OCI-LY3 (cell line): ENCODE data around the gene PRR35.

Source experiments
- H2AFZ ChIP-seq: fragments of 200-600, 300-600 bp; shearing (Covaris generic); 2 replicates; pipeline ENCODE4 v1.6.0; 2014; ENCODE audit warnings: antibody characterized with exemption, low read depth, low read length
- H3K27ac ChIP-seq: fragments of 200-600, 300-600 bp; sonication (generic); 2 replicates; pipeline ENCODE4 v1.5.1; 2014; ENCODE audit warnings: mild to moderate bottlenecking, low read length, moderate library complexity, mixed read lengths
- H3K27me3 ChIP-seq: fragments of 200-600, 300-600 bp; sonication (generic); 2 replicates; pipeline ENCODE4 v1.6.1; 2014; ENCODE audit warnings: low read depth, low read length, mixed read lengths
- H3K36me3 ChIP-seq: fragments of 200-600, 300-600 bp; sonication (generic); replicated peaks from 2 replicates; pipeline ENCODE3; 2014; ENCODE audit warnings: low read depth, low read length, mixed read lengths
- H3K4me1 ChIP-seq: fragments of 300-600, 200-600 bp; sonication (generic); 2 replicates; pipeline ENCODE4 v1.6.1; 2014; ENCODE audit warnings: low read length, mixed read lengths
- H3K4me2 ChIP-seq: fragments of 200-600, 300-600 bp; sonication (generic); 2 replicates; pipeline ENCODE4 v1.6.1; 2014; ENCODE audit warnings: low read length, mixed read lengths
- H3K4me3 ChIP-seq: fragments of 300-600, 200-600 bp; sonication (generic); 2 replicates; pipeline ENCODE4 v1.5.1; 2014; ENCODE audit warnings: antibody characterized with exemption, mild to moderate bottlenecking, low read length, moderate library complexity
- H3K79me2 ChIP-seq: fragments of 300-600, 200-600 bp; shearing (Covaris generic); 2 replicates; pipeline ENCODE4 v1.6.1; 2014; ENCODE audit warnings: mild to moderate bottlenecking, low read length, mixed read lengths
- H3K9ac ChIP-seq: fragments of 300-600, 200-600 bp; shearing (Covaris generic); 2 replicates; pipeline ENCODE4 v1.6.0; 2014; ENCODE audit warnings: mild to moderate bottlenecking, low read length, moderate library complexity
- H3K9me3 ChIP-seq: fragments of 200-600, 300-600 bp; shearing (Covaris generic); 2 replicates; pipeline ENCODE4 v1.6.1; 2014; ENCODE audit warnings: low read length, mixed read lengths; ENCODE audit not compliant: insufficient read depth
- H4K20me1 ChIP-seq: fragments of 200-600, 300-600 bp; sonication (generic); 2 replicates; pipeline ENCODE4 v1.6.1; 2016; ENCODE audit warnings: low read length, mixed read lengths; ENCODE audit not compliant: insufficient read depth
- CTCF ChIP-seq: fragments of 200-600, 300-600 bp; sonication (generic); IDR thresholded peaks from 2 replicates; pipeline ENCODE4 v1.5.1; 2014; ENCODE audit warnings: antibody characterized with exemption, low read length, low read depth
- EZH2phosphoT487 ChIP-seq: fragments of 200-600 bp; shearing (Covaris generic); IDR thresholded peaks from 2 replicates; pipeline ENCODE4 v1.6.1; 2018; ENCODE audit warnings: antibody characterized with exemption, mixed run types, low read depth

Gene PRR35

GRCh38 chr16:592518-593306, 32.5 kb downstream of the PRR35 start:
- Histone ChIP-seq H3K27ac (no peak overlapping the region), H2AFZ (no peak overlapping the region), H3K4me2 (no peak overlapping the region), H3K4me3 (no peak overlapping the region), H4K20me1 (peaks cover 12% of the 10 kb centered on the region; the same call in 1 of the 2 replicates), H3K4me1 (peaks cover 9% of the 10 kb centered on the region), H3K9me3 (no peaks in the 10 kb centered on the region), H3K36me3 (no peaks in the 10 kb centered on the region), H3K27me3 (no peaks in the 10 kb centered on the region), H3K79me2 (peaks cover 19% of the 10 kb centered on the region), H3K9ac (no peak overlapping the region)
- TF ChIP-seq CTCF = no peak
- TF ChIP-seq EZH2phosphoT487 = no peak

GRCh38 chr16:593406-593805, 33.2 kb downstream of the PRR35 start:
- TF ChIP-seq EZH2phosphoT487 (no peak), CTCF (no peak)
- Histone ChIP-seq H2AFZ (no peak overlapping the region), H3K9ac (no peak overlapping the region), H3K27ac (no peak overlapping the region), H3K4me3 (no peak overlapping the region), H3K27me3 (no peaks in the 10 kb centered on the region), H3K36me3 (no peaks in the 10 kb centered on the region), H3K79me2 (peaks cover 12% of the 10 kb centered on the region), H3K9me3 (no peaks in the 10 kb centered on the region), H3K4me1 (peaks cover 6% of the 10 kb centered on the region; the same call in 1 of the 2 replicates), H3K4me2 (no peak overlapping the region), H4K20me1 (peaks cover 12% of the 10 kb centered on the region; the same call in 1 of the 2 replicates)

DNA sequence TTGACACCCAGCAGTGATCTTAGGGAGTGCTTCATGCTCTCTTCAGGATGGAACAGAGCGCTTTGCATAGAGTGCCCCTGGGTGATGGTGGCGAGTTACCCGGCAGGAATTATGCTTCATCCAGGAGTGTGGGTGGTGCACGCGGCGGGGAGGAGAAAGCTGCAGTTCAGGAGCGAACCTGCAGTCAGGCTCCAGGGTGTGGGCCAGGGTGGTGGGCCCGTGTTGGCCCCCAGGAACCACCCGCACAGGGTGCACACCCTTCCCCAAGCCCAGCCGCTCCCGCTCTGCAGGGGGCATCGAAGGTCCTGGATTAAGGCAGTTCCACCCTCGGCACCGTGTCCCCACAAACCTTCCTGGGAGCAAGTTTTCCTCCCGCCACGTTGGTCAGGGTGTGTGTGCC, 33.6 kb downstream of the PRR35 start:
- Histone ChIP-seq H3K27me3 (no peaks in the 10 kb centered on the region), H3K4me1 (peaks cover 6% of the 10 kb centered on the region; the same call in 1 of the 2 replicates), H2AFZ (no peak overlapping the region), H4K20me1 (peaks cover 12% of the 10 kb centered on the region; the same call in 1 of the 2 replicates), H3K79me2 (peaks cover 8% of the 10 kb centered on the region; the same call in 1 of the 2 replicates), H3K9ac (no peak overlapping the region), H3K9me3 (no peaks in the 10 kb centered on the region), H3K4me2 (no peak overlapping the region), H3K4me3 (no peak overlapping the region), H3K27ac (no peak overlapping the region), H3K36me3 (peaks cover 1% of the 10 kb centered on the region)
- TF ChIP-seq CTCF (no peak), EZH2phosphoT487 (no peak)

DNA sequence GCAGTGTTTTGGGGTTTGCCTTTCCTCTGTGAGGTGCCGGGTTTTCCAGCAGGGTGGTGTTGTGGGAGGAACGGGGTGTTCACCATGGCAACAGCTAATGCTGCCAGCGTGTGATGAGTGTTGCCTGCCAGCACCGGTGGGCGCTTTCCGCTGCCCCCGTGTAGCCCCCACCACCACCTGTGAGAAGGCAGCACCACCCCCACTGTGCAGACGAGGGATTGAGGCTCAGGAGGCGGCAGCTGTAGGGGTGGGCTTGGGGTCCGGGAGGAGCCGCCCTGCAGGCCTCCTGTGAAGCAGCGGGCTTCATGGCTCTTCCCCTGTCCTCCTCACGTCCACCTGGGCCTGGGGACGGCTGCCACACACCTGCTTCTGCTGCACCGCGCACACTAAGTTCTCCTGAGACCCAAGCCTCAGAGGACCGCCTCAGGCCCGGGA, 34.9 kb downstream of the PRR35 start:
- peaks cover 8% of the 10 kb centered on the region; the same call in 1 of the 2 replicates for H3K79me2 ChIP-seq
- no peaks in the 10 kb centered on the region for H3K27me3 ChIP-seq
- peaks cover 6% of the 10 kb centered on the region; the same call in 1 of the 2 replicates for H3K4me1 ChIP-seq
- no peak overlapping the region for H3K9ac ChIP-seq
- no peak overlapping the region for H3K4me3 ChIP-seq
- no peak overlapping the region for H3K27ac ChIP-seq
- TF ChIP-seq CTCF (no peak), EZH2phosphoT487 (no peak)
- H3K9me3 ChIP-seq = no peaks in the 10 kb centered on the region
- peaks cover 8% of the 10 kb centered on the region for H3K36me3 ChIP-seq
- H4K20me1 ChIP-seq = peaks cover 12% of the 10 kb centered on the region; the same call in 1 of the 2 replicates
- H3K4me2 ChIP-seq = no peak overlapping the region
- no peak overlapping the region for H2AFZ ChIP-seq
